OCI-LY3 (cell line): ENCODE results near the gene OPALIN.

Source experiments
- CTCF ChIP-seq: fragments of 200-600, 300-600 bp; sonication (generic); IDR thresholded peaks from 2 replicates; pipeline ENCODE4 v1.5.1; 2014; ENCODE audit warnings: antibody characterized with exemption, low read length, low read depth
- EZH2phosphoT487 ChIP-seq: fragments of 200-600 bp; shearing (Covaris generic); IDR thresholded peaks from 2 replicates; pipeline ENCODE4 v1.6.1; 2018; ENCODE audit warnings: antibody characterized with exemption, mixed run types, low read depth

DNA sequence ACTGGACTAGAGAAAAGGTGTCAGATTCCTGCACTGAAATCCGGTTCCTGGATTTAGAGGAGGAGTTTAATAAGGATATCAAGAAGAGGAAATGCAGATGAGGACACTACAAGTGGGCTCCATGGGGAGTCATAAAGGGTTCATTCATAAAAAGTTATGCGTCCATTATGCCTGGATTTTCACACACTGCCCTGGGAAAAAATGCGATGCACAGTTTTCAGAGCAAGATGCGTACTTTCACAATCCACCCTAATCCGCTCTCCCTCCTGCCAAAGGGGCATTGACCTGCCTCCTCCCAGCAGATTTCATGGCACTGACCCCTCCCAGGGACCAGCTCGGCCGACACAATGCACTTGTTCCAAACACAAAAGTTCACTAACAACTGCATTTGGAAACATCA lies 42.2 kb upstream of the OPALIN start:
- TF ChIP-seq CTCF: no peak
- no peak for TF ChIP-seq EZH2phosphoT487
